ENCODE results near the gene RGL1.

RGL1 gene

DNA sequence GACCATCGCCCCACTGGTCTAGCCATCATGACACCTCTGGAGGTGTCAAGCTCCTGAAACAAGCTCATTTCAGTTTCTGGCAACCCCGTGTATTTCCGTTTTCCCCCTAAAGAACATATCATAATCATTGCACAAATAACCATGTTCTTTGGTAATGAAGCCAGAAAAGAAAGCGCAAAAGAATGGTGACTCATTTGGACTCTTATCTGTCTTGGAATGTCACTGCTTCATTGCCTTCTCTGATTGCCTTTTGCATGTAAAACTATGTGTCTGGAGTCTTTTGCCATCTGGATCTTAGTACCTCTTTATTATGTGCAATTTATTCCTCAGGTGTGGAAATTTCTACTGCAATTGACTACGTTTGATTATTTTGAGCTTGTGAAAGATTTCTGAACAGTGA is 122.1 kb downstream of the RGL1 start:
- DNase-seq, result no peak

GRCh38 chr1:183931646-183932271 is 126.8 kb downstream of the RGL1 start:
- DNase-seq, result no peak

- no peak for DNase-seq
Observed at GRCh38 chr1:183932412-183932811, 127.5 kb downstream of the RGL1 start.

- DNase-seq, result no peak
Observed at GRCh38 chr1:183933528-183934179, 128.7 kb downstream of the RGL1 start.

DNA sequence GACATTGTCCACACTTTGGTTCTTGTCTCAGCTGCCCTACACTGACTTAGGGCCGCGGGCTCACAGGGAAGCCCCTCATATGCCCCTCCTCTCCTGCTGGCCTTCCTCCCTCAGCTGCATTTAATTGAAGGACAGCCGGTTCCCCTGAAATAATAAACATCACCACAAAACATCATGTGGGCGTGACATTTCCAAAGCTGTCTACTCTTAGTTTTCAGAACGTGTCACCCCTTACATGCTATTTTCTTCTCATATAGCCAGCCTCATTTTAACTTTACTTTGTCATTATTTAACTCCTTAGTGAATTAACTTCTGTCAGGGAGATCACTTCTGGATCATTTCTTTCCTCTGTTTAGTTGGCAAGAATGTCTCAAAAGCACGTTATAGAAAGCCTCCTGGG is 129.4 kb downstream of the RGL1 start:
- DNase-seq, result no peak

DNA sequence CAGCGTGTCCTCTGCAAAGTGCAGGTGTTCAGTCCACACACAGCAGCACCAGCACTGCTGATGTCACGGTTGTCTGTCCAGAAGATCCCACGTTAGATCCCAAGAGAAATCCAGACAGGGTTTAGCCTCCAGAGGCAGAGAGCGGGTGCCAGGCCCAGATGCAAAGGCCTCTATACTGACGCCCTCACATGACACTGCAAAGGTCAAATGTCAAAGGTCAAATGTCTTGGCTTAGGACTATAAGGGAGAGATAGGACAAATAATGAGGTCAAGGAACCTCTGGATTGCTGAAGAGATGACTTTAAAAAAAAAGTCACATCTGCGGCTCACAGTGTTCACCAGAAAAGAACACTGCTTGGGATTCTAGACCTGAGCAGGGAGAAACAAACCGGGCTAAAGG is 131.1 kb downstream of the RGL1 start:
- DNase-seq, result no peak

GRCh38 chr1:183936791-183937190 is 131.9 kb downstream of the RGL1 start:
- no peak for DNase-seq

DNA sequence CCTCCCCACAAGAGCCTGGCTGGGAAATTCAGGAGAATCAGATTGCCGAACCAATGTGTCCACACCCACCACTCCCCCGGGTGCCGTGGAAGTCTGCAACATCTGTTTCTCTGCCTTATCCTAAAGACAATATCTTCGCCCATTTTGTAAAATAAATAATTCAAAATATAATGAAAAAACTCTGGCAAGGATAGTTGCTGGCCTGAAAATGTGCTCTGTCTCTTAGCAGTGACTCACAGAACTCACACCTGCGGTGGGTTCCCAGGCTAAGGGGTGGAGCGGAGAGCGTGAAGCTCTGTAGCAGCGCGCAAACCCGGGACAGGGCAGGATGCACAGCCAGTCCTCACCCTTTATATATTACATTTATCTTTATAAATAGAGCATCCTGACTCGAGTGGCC is 132.7 kb downstream of the RGL1 start:
- no peak for DNase-seq

GRCh38 chr1:183941001-183941400 is 136.1 kb downstream of the RGL1 start:
- DNase-seq, result no peak

DNA sequence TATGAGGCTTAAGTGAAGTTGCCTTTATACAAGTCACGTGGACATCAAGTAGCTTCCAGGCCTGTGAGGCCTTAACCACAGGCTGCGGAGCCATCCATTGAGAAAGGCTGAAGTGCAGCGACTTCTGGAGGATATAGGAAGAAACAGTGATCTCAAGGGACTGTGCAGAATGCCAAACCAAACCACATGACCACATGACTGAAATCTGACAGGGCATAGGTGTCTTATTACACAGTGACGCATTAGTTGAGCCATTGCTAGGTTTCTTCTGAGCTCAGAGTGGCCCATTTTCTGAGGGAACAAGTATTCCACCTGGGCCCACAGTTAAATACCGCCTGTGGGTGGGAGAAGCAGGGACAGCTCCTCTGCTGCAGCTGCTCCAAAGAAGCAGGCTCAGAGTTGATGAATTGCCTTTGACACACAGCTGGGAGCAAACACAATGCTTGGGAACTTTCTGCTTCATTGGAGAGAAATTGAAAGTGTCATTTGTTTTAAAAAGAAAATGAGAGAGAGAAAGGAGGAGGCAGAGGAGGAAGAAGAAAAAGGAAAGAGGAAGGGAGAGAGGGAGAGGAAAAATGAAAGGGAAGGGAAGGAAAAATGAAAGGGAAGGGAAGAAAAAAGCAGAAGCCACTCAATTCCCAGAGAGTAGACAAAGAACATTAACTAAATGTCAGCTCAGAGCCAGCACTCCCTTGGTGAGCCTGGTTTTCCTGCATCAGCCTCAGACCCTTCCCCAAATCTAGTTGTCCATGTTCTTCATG is 138.2 kb downstream of the RGL1 start:
- DNase-seq, result peak in 1 of 2 experiments; percentile 1

GRCh38 chr1:183945428-183946319 is 140.8 kb downstream of the RGL1 start:
- no peak for DNase-seq

- DNase-seq, result no peak
Observed at GRCh38 chr1:183946320-183946613, 141.3 kb downstream of the RGL1 start.

- no peak for DNase-seq
Observed at GRCh38 chr1:183947988-183948387, 143.1 kb downstream of the RGL1 start.

GRCh38 chr1:183952101-183952500 is 147.2 kb downstream of the RGL1 start:
- no peak for DNase-seq

- no peak for DNase-seq
Observed at GRCh38 chr1:183953031-183953430, 148.1 kb downstream of the RGL1 start.

- no peak for DNase-seq
Observed at GRCh38 chr1:183954496-183954895, 149.6 kb downstream of the RGL1 start.

DNA sequence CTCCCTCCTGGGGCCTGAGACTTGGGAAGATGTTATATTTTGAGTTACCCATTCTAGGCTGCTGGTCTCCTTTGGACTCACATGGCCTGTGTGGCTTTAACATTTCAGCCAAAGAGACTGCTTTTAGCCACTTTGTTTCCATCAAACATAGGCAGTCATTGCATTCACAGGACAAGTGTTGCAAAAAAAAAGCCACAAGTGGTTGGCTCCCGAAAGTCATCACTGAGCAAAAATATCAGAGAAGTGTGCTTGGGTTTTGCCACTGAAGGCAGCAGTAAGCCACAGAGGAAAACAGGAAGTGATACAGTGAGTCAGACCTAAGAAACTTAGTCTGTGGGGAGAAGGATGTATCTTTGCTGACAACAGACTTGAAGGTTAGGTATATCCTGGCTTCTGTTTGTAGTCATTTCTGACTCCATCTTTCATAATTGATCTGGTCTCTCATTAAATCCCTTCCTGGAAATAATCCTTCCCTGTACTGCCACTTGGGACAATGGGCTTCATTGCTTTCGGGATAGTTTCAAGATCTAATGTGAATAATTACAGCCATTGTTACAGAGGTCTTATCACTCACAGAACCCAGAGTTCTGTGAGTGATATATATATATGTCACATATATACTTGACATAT is 151.8 kb downstream of the RGL1 start:
- DNase-seq, result peak; percentile 21 to 75

GRCh38 chr1:183957216-183957830 is 152.4 kb downstream of the RGL1 start:
- DNase-seq, result no peak

- no peak for DNase-seq
Observed at GRCh38 chr1:183958958-183959357, 154.0 kb downstream of the RGL1 start.

DNA sequence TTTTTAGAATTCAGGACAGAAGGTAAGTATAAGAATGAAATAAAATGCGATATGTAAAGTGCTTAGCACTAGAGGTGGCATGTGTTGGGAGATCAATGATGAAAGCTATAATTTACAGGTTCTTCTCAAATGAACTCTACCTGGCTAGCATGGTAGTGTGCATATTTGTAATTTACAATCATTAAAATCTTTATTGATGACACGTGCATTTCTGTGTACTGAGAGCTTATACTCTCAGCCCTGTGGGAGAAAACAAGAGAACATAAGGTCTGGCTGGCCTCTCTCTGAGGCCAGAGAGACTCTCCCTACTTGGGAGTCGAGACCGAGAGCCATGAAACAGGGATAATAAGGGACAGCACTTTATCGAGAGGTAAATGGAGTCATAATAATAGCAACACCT is 156.2 kb downstream of the RGL1 start:
- DNase-seq, result no peak

GRCh38 chr1:183962903-183963302 is 158.0 kb downstream of the RGL1 start:
- no peak for DNase-seq

- DNase-seq, result no peak
Observed at GRCh38 chr1:183965726-183966125, 160.8 kb downstream of the RGL1 start.

Measured in SW 1271 (cell line).